ENCODE results near the gene VEGFA.

The VEGFA gene

GRCh38 chr6:43821101-43821886 is 51.3 kb downstream of the VEGFA start:
- DNase-seq (ENCODE audit: low read depth), result no peak

DNA sequence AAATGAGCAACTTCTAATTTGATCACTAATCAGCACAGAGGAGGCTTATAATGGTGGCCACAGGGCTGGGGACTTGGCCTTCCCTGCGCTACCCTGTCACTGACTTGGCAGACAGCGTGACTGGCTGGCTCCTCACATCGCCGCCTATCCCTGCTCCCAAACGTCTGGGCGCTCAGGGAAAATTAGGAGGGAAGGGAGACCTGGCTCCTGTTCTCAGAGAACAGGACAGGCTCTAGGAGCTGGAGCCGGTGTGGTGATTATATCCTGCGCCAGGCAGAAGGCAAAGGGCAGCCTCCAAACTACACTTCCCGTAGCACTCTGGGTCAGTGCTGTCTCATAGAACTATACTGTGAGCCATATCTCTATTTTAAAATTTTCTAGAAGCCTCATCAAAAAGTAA is 53.4 kb downstream of the VEGFA start:
- no peak for DNase-seq (ENCODE audit: low read depth)

DNA sequence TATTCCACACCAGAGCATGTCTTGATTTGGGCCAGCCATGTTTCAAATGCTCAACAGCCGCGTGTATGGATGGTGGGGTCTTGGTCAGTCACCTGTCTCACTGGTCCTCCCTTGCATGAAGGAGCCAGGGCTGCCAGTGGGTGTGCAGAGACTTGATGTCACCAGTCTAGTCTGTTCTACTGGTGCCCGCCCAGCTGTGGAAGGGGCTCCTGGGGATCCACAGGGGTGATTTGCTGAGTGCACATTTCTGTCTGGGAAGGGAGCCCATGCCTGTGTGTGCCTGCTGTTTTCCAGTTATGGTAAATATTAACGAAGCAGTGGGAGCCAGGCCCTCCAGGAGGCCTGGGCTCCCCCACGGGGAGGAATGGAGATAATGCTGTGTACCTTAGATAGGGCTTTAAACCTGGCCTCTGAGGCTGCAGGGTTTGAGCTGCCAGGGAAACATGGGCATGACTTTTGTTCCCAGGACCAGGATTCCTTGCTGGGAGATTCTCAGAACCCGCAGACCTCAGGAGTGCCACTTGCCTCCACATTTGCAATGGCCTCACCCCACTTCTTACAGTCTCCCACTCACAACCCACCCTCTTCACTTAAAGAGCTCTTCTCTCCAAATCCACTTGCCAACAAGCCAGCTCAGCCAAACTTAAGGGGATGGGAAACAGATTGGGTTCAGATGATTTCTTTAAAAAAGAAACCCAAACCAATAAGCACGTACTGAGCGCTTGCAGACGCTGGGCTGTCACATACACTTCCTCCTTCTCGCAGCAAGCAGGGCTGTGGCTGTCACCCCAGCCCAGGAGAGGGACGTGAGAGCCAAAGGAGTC is 54.1 kb downstream of the VEGFA start:
- DNase-seq (ENCODE audit: low read depth), result no peak

GRCh38 chr6:43824703-43825064 is 54.7 kb downstream of the VEGFA start:
- no peak for DNase-seq (ENCODE audit: low read depth)

DNA sequence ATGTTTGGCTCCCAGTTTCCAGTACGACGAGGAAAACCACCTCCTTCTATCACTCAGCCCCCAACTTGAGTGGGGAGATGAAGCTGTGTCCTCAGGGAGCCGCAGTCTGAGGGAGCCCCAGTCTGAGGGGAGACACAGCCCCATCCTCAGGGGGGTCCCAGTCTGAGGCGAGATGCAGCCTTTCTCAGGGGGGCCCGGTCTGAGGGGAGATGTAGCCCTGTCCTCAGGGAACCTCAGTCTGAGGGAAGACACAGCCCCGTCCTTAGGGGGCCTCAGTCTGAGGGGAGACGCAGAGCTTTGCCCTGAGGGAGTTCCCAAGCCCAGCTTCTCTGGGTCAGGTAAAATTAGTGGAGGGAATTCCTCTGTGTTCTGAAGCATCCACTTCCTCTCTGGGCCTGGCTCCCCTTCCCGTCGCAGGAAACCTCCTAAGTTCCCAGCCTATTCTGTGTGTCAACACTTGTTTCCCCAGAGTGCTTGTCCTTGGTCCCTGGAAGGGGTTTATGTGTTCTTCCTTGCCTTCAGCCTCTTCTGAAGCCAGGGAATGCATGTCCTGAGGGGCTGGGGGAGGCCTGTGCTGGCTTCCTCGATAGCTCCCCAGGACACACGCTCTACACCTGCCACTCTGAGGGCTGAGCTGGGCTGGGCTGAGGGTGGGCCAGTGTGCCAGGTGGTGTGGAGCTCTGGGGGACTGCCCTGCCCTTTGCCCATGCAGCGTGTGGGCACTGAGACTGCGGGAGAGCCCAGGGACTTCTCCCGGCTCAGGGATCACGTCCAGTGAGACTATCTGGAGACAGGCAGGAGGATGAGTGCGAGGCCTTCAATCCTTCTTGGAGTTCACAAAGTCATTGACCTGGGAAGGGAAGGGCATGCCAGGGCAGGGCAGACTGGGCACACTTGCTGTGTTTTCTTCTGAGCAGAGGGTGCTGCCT is 55.4 kb downstream of the VEGFA start:
- DNase-seq (ENCODE audit: low read depth), result no peak

DNA sequence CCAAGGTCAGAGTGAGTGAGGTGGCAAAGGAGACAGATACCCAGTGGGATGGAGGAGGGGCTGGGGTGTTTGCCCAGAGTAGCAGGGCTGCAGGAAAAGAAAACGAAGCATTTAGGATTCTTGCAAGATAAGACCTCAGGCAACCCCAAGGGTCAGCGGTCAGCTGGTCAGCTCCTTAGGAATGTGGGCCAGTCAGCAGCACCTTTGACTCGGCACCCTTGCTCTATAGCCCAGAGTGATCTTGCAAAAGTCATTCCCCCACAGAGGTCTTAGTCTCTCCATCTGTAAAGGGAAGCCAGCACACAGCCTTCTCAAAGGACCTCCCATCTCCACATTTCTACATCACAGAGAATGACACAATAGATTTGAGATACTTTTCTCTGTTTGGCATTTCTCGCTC is 56.7 kb downstream of the VEGFA start:
- no peak for DNase-seq (ENCODE audit: low read depth)

GRCh38 chr6:43827898-43828297 is 57.9 kb downstream of the VEGFA start:
- DNase-seq (ENCODE audit: low read depth), result no peak

GRCh38 chr6:43828711-43829110 is 58.7 kb downstream of the VEGFA start:
- no peak for DNase-seq (ENCODE audit: low read depth)

DNA sequence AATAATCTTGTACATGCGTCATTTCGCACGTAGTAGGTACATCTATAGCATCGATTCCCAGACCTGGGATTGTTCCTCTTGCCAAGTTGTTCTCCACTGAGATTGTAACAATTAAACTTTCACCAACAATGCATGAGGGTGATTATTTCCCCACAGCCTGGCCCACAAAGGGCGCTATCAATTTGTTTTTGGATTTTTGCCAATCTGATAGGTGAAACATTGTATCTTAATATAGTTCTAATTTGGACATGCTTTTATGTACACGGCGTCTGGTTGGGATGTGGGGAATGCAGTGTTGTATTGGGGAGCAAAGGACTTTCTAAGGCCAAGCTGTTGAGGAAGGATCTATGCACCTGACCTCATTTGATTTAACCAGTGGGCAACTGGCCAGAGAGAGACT is 59.5 kb downstream of the VEGFA start:
- DNase-seq (ENCODE audit: low read depth), result no peak

GRCh38 chr6:43830775-43831174 is 60.8 kb downstream of the VEGFA start:
- DNase-seq (ENCODE audit: low read depth), result no peak

DNA sequence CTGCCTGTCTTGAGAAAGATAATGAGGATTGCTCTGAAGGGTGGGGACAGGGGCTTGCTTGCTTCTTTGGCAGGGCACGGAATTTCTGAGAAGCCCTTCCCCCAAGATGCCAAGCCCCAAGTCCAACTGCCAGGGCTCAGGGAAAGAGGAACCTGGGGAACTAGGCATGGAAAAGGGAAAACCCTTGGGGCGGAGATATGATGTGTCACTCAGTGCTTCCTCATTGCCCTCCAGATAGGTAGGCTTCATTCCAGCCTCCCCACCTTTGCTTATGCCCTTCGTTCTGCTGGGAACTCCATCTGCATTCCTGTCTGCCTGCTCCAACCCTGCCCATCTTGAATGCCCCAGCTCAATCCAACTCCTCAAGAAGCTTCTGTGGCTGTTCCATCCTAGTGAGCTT is 61.2 kb downstream of the VEGFA start:
- no peak for DNase-seq (ENCODE audit: low read depth)

- no peak for DNase-seq (ENCODE audit: low read depth)
These were observed 63.4 kb downstream of the VEGFA start for GRCh38 chr6:43833223-43833995.

DNA sequence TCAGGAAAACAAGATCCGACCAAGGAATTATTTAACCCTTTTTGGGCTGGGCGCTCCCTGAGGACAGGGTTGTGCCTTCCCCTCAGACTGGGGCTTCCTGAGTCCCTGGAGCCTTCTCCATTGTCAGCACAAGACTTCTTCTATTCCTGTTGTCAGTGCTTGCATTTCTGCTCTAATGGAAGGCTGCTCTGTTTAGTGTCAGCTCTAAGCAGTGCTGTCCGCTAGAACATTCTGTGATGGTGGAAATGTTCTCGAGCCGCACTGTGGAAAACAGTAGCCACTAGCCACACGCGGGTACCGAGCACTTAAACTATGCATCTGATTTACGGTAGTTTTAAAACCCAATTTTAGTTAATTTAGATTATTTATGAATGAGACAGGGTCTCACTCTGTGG is 64.0 kb downstream of the VEGFA start:
- no peak for DNase-seq (ENCODE audit: low read depth)

DNA sequence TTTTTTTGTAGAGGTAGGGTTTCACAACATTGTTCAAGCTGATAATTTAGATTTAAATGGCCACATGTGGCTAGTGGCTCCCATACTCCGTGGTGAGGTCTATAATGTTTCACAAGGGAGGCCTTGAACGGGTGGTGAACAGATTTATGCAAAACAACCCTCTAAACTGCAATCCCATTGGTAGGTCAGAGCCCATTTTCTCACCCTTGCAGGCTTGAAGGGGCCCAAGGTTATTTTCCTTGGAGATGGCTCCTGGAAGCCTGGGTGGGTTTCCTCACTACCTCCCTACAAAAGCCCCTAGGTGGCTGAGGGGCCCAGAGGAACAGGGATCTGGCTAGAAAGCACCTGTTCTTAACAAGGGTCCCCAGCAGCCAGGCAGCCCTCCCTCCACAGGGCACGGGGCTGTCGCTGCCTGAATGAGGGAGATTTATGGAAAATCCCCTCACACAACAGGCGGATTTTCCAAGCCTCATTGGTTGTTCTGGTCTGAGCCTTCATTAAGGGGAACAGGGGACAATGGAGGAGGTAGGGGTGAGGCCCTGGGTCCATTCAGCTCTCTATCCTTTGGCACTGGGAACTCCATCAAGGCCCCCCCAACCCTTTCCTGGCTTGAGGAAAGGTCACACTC is 64.6 kb downstream of the VEGFA start:
- no peak for DNase-seq (ENCODE audit: low read depth)

DNA sequence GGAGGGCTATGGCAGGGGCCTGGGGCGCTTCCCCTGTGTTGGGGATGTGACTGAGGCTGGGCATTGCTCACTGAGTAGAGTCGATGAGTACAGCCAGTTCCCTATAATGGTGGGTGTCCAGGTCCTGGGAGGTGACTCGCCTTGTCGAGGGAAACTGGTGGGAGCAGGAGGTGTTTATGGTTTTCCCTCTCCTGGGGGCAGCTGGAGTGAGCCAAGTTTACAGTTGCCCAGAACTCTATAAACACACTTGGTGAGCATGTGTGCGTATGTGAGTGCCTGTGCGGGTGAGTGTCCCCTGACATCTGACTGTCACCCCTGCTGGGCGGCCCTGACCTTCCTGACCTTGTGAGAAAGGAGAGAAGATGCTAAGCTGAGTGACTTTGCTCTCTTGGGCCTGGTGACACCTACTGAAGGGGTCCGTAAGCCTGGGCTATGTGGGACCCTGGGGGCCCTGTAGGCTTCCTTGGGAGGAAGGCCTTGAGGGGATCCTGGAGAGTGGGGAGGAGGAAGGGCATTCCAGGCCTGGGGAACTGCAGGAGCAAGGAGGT is 65.9 kb downstream of the VEGFA start:
- DNase-seq (ENCODE audit: low read depth), result no peak

All from activated T-cell treated with anti-CD3 and anti-CD28 coated beads for 24 hours (primary cell).